Astrocyte of the cerebellum (primary cell): ENCODE measurements around the gene ZBTB21.
A peak's percentile ranks its signal among the peaks of the same experiment; 100 is the strongest.

Experiments
- DNase-seq: peaks from one replicate; pipeline ENCODE4 v3.0.0-alpha.2; 2011; ENCODE audit warnings: low read depth
- H3K4me3 ChIP-seq: 2 replicates; pipeline ENCODE4 v1.5.1; 2011; ENCODE audit warnings: mild to moderate bottlenecking, low read depth, low read length, moderate library complexity
- CTCF ChIP-seq: IDR thresholded peaks from 2 replicates; pipeline ENCODE4 v1.5.1; 2012; ENCODE audit warnings: low read length, low read depth, moderate library complexity, mild to moderate bottlenecking; ENCODE audit errors: missing control alignments
- in situ Hi-C: cut with HindIII; loops from 2 replicates; pipeline ENCODE4 v1.10.0; 2017; ENCODE audit warnings: low sequenced_read_pairs

The ZBTB21 gene

GRCh38 chr21:41956926-41957729 is 53.0 kb downstream of the ZBTB21 start:
- TF ChIP-seq CTCF = no peak
- no peak for DNase-seq
- in situ Hi-C loops = no loop called here
- no peak overlapping the region for H3K4me3 ChIP-seq

- in situ Hi-C loops = no loop called here
- no peak for TF ChIP-seq CTCF
- no peak for DNase-seq
- H3K4me3 ChIP-seq = no peak overlapping the region
Observed at GRCh38 chr21:41955516-41955915, 54.6 kb downstream of the ZBTB21 start.

- no peak for TF ChIP-seq CTCF
- H3K4me3 ChIP-seq = no peak overlapping the region
- in situ Hi-C loops = no loop called here
- DNase-seq = no peak
Observed at GRCh38 chr21:41954654-41955499, 55.3 kb downstream of the ZBTB21 start.

GRCh38 chr21:41953831-41954653 is 56.1 kb downstream of the ZBTB21 start, which contains the start of gene C2CD2:
TSS of gene C2CD2 (minus strand) at chr21:41954018. CDS start at chr21:41953648, 370 bp downstream.
- H3K4me3 ChIP-seq = peak within 1 kb of the TSS; percentile 62
- in situ Hi-C loops = no loop called here
- no peak for TF ChIP-seq CTCF
- DNase-seq = no peak

GRCh38 chr21:41953249-41953830 is 56.8 kb downstream of the ZBTB21 start:
- in situ Hi-C loops = no loop called here
- TF ChIP-seq CTCF = no peak
- H3K4me3 ChIP-seq = peak overlapping the region; percentile 62
- DNase-seq = no peak
